ENCODE results near the gene OR51A4. TPM values are rescaled to one million over a fixed set of nuclear protein-coding genes. Genes with fewer than 3 reads are reported as not detected.
"Not testable (repeated sequence)": the region's sequence is repeated elsewhere in the genome, so short reads cannot be mapped to it uniquely, and the experiment has no call there.

Gene OR51A4
- polyA plus RNA-seq, 1 experiment, result not detected

- POLR2A ChIA-PET, result no interaction called here
Observed at GRCh38 chr11:4979036-4979435, 31.6 kb upstream of the OR51A4 start.

DNA sequence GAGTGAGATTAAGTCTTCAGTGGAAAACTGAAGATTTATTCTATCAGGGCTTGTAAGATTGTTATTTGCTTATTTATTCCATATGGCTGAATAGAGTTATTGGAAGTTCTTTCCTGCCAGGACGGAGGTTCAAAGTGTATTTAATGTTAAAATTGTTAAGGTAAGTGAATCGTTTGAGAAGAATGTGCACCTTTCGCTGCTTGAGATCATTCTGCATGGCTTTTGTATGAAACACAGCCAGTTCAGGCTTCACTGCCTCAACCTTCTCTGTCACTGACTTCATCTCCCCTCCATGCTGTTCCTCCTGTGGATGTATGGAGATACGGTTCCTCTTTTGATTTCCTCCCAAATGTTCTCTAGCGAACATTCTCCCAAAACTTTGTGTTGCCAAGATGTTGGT is 28.0 kb upstream of the OR51A4 start:
- no peaks in the 10 kb centered on the region for H3K36me3 ChIP-seq (ENCODE audit: control insufficient read depth, insufficient read depth, low read length)
- ChIA-PET CTCF (interaction anchor here (0.8 kb wide), 1 partner anchor 336 kb away, joined by 3 read pairs; no protein-coding TSS in a partner anchor), POLR2A (no interaction called here)
- DNase-seq (ENCODE audit: low read depth), result no peak
- H3K4me3 ChIP-seq (ENCODE audit: low read depth, low read length), result no peak overlapping the region
- TF ChIP-seq, protein P1, sequence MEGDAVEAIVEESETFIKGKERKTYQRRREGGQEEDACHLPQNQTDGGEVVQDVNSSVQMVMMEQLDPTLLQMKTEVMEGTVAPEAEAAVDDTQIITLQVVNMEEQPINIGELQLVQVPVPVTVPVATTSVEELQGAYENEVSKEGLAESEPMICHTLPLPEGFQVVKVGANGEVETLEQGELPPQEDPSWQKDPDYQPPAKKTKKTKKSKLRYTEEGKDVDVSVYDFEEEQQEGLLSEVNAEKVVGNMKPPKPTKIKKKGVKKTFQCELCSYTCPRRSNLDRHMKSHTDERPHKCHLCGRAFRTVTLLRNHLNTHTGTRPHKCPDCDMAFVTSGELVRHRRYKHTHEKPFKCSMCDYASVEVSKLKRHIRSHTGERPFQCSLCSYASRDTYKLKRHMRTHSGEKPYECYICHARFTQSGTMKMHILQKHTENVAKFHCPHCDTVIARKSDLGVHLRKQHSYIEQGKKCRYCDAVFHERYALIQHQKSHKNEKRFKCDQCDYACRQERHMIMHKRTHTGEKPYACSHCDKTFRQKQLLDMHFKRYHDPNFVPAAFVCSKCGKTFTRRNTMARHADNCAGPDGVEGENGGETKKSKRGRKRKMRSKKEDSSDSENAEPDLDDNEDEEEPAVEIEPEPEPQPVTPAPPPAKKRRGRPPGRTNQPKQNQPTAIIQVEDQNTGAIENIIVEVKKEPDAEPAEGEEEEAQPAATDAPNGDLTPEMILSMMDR (IDR thresholded peaks at IDR 0.05; ENCODE audit: insufficient read depth, low read depth, low read length), result no peak
- no peaks in the 10 kb centered on the region for H3K27me3 ChIP-seq (ENCODE audit: control insufficient read depth, insufficient read depth, low read length)

More at GRCh38 chr11:4979036-4979435, 31.6 kb upstream of the OR51A4 start:
- no peak overlapping the region for H3K4me3 ChIP-seq (ENCODE audit: low read depth, low read length)
- CTCF ChIA-PET, result no interaction called here
- no peak for DNase-seq (ENCODE audit: low read depth)
- H3K27me3 ChIP-seq (ENCODE audit: control insufficient read depth, insufficient read depth, low read length), result no peaks in the 10 kb centered on the region
- TF ChIP-seq, protein P1 (IDR thresholded peaks at IDR 0.05; ENCODE audit: insufficient read depth, low read depth, low read length), result no peak
- no peaks in the 10 kb centered on the region for H3K36me3 ChIP-seq (ENCODE audit: control insufficient read depth, insufficient read depth, low read length)

DNA sequence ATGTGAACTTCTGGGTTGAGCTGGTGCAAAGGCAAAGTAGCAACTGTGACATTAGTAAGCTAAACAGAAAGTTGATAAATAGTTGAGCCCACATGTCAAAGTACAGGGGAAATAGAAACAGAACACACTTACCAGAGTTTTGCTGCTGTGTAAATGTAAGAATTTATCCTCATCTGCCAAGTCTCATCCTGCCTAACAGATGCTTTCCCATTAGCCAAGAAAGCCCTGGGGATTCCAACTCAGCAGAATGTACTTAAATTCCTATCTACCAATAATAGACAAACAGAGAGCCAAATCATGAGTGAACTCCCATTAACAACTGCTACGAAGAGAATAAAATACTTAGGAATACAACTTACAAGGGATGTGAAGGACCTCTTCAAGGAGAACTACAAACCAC is 15.4 kb upstream of the OR51A4 start:
- no peaks in the 10 kb centered on the region for H3K27me3 ChIP-seq (ENCODE audit: control insufficient read depth, insufficient read depth, low read length)
- ChIA-PET POLR2A (no interaction called here), CTCF (interaction anchor here (0.6 kb wide), 1 partner anchor 63 kb away, joined by 3 read pairs; no protein-coding TSS in a partner anchor)
- no peak overlapping the region for H3K4me3 ChIP-seq (ENCODE audit: low read depth, low read length)
- DNase-seq (ENCODE audit: low read depth), result no peak
- H3K36me3 ChIP-seq (ENCODE audit: control insufficient read depth, insufficient read depth, low read length), result no peaks in the 10 kb centered on the region
- TF ChIP-seq, protein P1 (IDR thresholded peaks at IDR 0.05; ENCODE audit: insufficient read depth, low read depth, low read length), result no peak

- CTCF ChIA-PET, result no interaction called here
- DNase-seq (ENCODE audit: low read depth), result no peak
- POLR2A ChIA-PET, result no interaction called here
Observed at GRCh38 chr11:4960877-4961276, 13.5 kb upstream of the OR51A4 start.

DNA sequence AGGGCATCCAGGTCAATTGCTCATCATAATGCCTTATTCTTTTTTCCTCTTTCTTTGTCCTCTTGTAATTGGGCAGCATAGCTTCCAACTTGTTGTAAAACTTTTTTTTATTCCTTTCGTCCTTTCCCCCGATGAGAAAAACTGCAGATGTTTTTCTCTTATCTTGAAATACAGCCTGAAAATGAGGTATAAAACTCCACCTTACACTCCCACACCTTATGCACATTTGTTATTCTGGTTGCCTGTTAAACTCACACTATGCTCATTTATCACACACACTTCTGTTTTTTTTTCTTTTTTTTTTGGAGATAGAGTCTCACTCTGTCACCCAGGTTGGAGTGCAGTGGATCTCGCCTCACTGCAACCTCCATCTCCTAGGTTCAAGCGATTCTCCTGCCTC is 10.0 kb upstream of the OR51A4 start:
- CTCF ChIA-PET, result no interaction called here
- Histone ChIP-seq H3K4me3 (ENCODE audit: low read depth, low read length) (no peak overlapping the region), H3K36me3 (ENCODE audit: control insufficient read depth, insufficient read depth, low read length) (no peaks in the 10 kb centered on the region), H3K27me3 (ENCODE audit: control insufficient read depth, insufficient read depth, low read length) (no peaks in the 10 kb centered on the region)
- TF ChIP-seq, protein P1 (IDR thresholded peaks at IDR 0.05; ENCODE audit: insufficient read depth, low read depth, low read length), result no peak
- POLR2A ChIA-PET, result no interaction called here
- DNase-seq (ENCODE audit: low read depth), result no peak

More at GRCh38 chr11:4960877-4961276, 13.5 kb upstream of the OR51A4 start:
- Histone ChIP-seq H3K27me3 (ENCODE audit: control insufficient read depth, insufficient read depth, low read length) (no peaks in the 10 kb centered on the region), H3K36me3 (ENCODE audit: control insufficient read depth, insufficient read depth, low read length) (no peaks in the 10 kb centered on the region), H3K4me3 (ENCODE audit: low read depth, low read length) (no peak overlapping the region)
- TF ChIP-seq, protein P1 (IDR thresholded peaks at IDR 0.05; ENCODE audit: insufficient read depth, low read depth, low read length), result no peak

DNA sequence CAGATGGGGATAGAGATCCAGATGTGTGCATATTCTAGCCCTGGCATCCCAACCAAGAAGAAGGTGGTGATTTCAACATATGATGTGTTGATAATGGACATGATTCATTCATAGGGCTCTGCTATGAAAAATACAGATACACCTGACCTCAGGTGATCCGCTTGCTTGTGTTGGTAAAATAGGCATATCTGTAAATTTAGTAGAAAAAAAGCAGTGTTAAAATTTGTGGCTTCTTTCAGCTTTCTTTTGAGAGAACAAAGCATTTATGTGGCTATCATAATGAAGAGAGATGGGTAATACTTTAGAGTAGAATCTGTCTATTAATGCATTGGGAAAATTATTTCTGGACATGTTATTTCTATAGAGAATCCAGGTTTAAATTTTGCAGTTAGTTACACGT is 8.2 kb upstream of the OR51A4 start, which contains the start of gene OR51A2:
Gene OR51A2 (minus strand): TSS at position 101 of the 400 bp plus-strand sequence. CDS start 0 bp downstream, at position 101.
- H3K27me3 ChIP-seq (ENCODE audit: control insufficient read depth, insufficient read depth, low read length); DNase-seq (ENCODE audit: low read depth); H3K4me3 ChIP-seq (ENCODE audit: low read depth, low read length); POLR2A ChIA-PET; CTCF ChIA-PET; H3K36me3 ChIP-seq (ENCODE audit: control insufficient read depth, insufficient read depth, low read length): not testable (repeated sequence)
